HepG2 (cell line): ENCODE data around the gene ASAP2.

Source experiments
- CBX1 ChIP-seq: IDR thresholded peaks from one replicate; pipeline ENCODE4 v1.6.1; 2016; ENCODE audit warnings: antibody characterized with exemption, low read depth
- CTCF ChIP-seq: sonication (generic); formaldehyde crosslinking; IDR thresholded peaks from 2 replicates; pipeline ENCODE4 v1.5.0; 2020; ENCODE audit warnings: mild to moderate bottlenecking, missing genetic modification reagents, moderate library complexity
- FOSL2 ChIP-seq: sonication (generic); formaldehyde crosslinking; IDR thresholded peaks from 2 replicates; pipeline ENCODE4 v1.4.0; 2020; ENCODE audit warnings: missing genetic modification reagents
- NFATC3 ChIP-seq: sonication (generic); formaldehyde crosslinking; IDR thresholded peaks from 2 replicates; pipeline ENCODE4 v1.5.1; 2020; ENCODE audit warnings: mild to moderate bottlenecking, missing genetic modification reagents
- SIN3A ChIP-seq: IDR thresholded peaks from 2 replicates; pipeline ENCODE4 v1.6.1; 2011; ENCODE audit warnings: low read depth, mild to moderate bottlenecking, control low read depth, low read length, borderline replicate concordance
- USF2 ChIP-seq, 2 experiments: sonication (generic) in 1 of 2; formaldehyde crosslinking in 1 of 2; IDR thresholded peaks; 2 replicates each; pipeline versions ENCODE4 v1.5.1 to v1.6.1; 2011 to 2020; ENCODE audit warnings: borderline replicate concordance in 1 of 2, low read depth in 1 of 2, low read length in 1 of 2, mild to moderate bottlenecking in 1 of 2, missing genetic modification reagents in 1 of 2, moderate library complexity in 1 of 2
- ZNF558 ChIP-seq: sonication (generic); formaldehyde crosslinking; IDR thresholded peaks from 2 replicates; pipeline ENCODE4 v1.9.0; 2022; ENCODE audit warnings: mild to moderate bottlenecking, missing genetic modification reagents, borderline replicate concordance

- no peak for TF ChIP-seq USF2 (IDR thresholded peaks at IDR 0.05; ENCODE audit: low read depth, low read length)
- TF ChIP-seq USF2 (CRISPR knock-in tag; IDR thresholded peaks at IDR 0.05; ENCODE audit: borderline replicate concordance), result no peak
- TF ChIP-seq NFATC3 (CRISPR knock-in tag), result no peak
- TF ChIP-seq FOSL2 (CRISPR knock-in tag), result no peak
- TF ChIP-seq CTCF (CRISPR knock-in tag), result no peak
- TF ChIP-seq CBX1, result no peak
- no peak for TF ChIP-seq ZNF558 (CRISPR knock-in tag)
- no peak for TF ChIP-seq SIN3A
These were observed 93.6 kb downstream of the ASAP2 start for GRCh38 chr2:9300214-9300613.
